Measurements from ENCODE around the gene PLCB4.

PLCB4 gene

GRCh38 chr20:9103955-9104354 is 35.1 kb downstream of the PLCB4 start:
- no peak for DNase-seq (ENCODE audit: low read depth)

GRCh38 chr20:9108260-9108659 is 39.4 kb downstream of the PLCB4 start:
- no peak for DNase-seq (ENCODE audit: low read depth)

GRCh38 chr20:9109566-9109965 is 40.7 kb downstream of the PLCB4 start:
- DNase-seq (ENCODE audit: low read depth): no peak

GRCh38 chr20:9110365-9110764 is 41.5 kb downstream of the PLCB4 start:
- no peak for DNase-seq (ENCODE audit: low read depth)

GRCh38 chr20:9110916-9111432 is 42.1 kb downstream of the PLCB4 start:
- DNase-seq (ENCODE audit: low read depth): no peak

- DNase-seq (ENCODE audit: low read depth): no peak
Observed at GRCh38 chr20:9112541-9113515, 43.9 kb downstream of the PLCB4 start.

GRCh38 chr20:9114709-9115108 is 45.8 kb downstream of the PLCB4 start:
- DNase-seq (ENCODE audit: low read depth): no peak

GRCh38 chr20:9117548-9117947 is 48.7 kb downstream of the PLCB4 start:
- DNase-seq (ENCODE audit: low read depth): no peak

GRCh38 chr20:9119776-9120175 is 50.9 kb downstream of the PLCB4 start:
- no peak for DNase-seq (ENCODE audit: low read depth)

- no peak for DNase-seq (ENCODE audit: low read depth)
Observed at GRCh38 chr20:9121211-9121610, 52.3 kb downstream of the PLCB4 start.

GRCh38 chr20:9122571-9122970 is 53.7 kb downstream of the PLCB4 start:
- DNase-seq (ENCODE audit: low read depth): no peak

- DNase-seq (ENCODE audit: low read depth): no peak
Observed at GRCh38 chr20:9126527-9126926, 57.6 kb downstream of the PLCB4 start.

GRCh38 chr20:9128568-9128967 is 59.7 kb downstream of the PLCB4 start:
- DNase-seq (ENCODE audit: low read depth): no peak

- no peak for DNase-seq (ENCODE audit: low read depth)
Observed at GRCh38 chr20:9129756-9130155, 60.9 kb downstream of the PLCB4 start.

- DNase-seq (ENCODE audit: low read depth): no peak
Observed at GRCh38 chr20:9130521-9130920, 61.6 kb downstream of the PLCB4 start.

- no peak for DNase-seq (ENCODE audit: low read depth)
Observed at GRCh38 chr20:9131841-9132240, 63.0 kb downstream of the PLCB4 start.

GRCh38 chr20:9134346-9134745 is 65.5 kb downstream of the PLCB4 start:
- no peak for DNase-seq (ENCODE audit: low read depth)

- DNase-seq (ENCODE audit: low read depth): no peak
Observed at GRCh38 chr20:9136114-9136513, 67.2 kb downstream of the PLCB4 start.

GRCh38 chr20:9137001-9137400 is 68.1 kb downstream of the PLCB4 start:
- DNase-seq (ENCODE audit: low read depth): no peak

GRCh38 chr20:9139106-9139833 is 70.4 kb downstream of the PLCB4 start:
- no peak for DNase-seq (ENCODE audit: low read depth)

GRCh38 chr20:9140162-9140760 is 71.4 kb downstream of the PLCB4 start:
- DNase-seq (ENCODE audit: low read depth): no peak

- DNase-seq (ENCODE audit: low read depth): no peak
Observed at GRCh38 chr20:9141070-9141469, 72.2 kb downstream of the PLCB4 start.

GRCh38 chr20:9141921-9142320 is 73.0 kb downstream of the PLCB4 start:
- no peak for DNase-seq (ENCODE audit: low read depth)
